GM12872 (cell line): ENCODE measurements around the gene SNORC.

Experiments
- TF ChIP-seq, protein P1 (sequence below): IDR thresholded peaks from 3 replicates; pipeline ENCODE4 v1.5.1; 2011; ENCODE audit warnings: low read depth, mild to moderate bottlenecking, low read length, moderate library complexity; ENCODE audit not compliant: insufficient read depth

Gene SNORC

DNA sequence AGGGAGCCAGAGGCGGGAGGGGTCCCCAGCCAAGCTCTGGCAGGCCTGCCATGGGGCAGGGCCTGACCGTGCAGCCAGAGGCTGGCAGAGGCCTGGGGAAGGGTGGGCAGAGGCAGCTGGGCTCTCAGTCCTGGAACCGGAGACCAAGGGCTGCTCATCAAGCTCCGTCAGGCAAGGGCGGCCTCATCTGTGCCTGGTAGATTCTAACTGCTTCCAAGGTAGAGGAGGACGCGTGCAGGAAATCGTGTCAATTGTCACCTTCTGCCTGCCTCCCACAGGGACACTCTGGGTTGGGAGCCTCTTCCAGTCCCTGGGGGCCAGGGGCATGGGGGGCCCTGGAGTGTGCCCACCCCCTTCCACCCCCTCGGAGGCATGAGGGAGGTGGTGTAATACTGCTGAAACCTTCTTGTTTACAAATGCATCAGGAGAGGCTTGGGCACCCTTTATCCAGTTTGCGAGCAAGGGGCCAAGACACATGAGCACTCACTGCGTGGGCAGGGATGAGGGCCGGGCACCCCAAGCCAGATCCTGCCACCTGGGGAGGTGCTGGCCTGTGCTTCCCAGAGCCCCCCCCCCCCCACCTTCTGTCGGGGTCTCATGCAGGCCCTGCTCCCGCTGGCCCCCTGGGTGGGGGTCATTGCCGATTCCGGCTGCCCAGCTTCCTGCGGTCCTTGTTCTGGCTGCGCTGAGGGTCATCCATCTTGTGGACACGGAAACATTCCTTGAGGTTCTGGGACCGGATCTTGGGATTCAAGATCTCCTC lies 9.0 kb downstream of the SNORC start:
- TF ChIP-seq, protein P1, sequence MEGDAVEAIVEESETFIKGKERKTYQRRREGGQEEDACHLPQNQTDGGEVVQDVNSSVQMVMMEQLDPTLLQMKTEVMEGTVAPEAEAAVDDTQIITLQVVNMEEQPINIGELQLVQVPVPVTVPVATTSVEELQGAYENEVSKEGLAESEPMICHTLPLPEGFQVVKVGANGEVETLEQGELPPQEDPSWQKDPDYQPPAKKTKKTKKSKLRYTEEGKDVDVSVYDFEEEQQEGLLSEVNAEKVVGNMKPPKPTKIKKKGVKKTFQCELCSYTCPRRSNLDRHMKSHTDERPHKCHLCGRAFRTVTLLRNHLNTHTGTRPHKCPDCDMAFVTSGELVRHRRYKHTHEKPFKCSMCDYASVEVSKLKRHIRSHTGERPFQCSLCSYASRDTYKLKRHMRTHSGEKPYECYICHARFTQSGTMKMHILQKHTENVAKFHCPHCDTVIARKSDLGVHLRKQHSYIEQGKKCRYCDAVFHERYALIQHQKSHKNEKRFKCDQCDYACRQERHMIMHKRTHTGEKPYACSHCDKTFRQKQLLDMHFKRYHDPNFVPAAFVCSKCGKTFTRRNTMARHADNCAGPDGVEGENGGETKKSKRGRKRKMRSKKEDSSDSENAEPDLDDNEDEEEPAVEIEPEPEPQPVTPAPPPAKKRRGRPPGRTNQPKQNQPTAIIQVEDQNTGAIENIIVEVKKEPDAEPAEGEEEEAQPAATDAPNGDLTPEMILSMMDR = no peak

DNA sequence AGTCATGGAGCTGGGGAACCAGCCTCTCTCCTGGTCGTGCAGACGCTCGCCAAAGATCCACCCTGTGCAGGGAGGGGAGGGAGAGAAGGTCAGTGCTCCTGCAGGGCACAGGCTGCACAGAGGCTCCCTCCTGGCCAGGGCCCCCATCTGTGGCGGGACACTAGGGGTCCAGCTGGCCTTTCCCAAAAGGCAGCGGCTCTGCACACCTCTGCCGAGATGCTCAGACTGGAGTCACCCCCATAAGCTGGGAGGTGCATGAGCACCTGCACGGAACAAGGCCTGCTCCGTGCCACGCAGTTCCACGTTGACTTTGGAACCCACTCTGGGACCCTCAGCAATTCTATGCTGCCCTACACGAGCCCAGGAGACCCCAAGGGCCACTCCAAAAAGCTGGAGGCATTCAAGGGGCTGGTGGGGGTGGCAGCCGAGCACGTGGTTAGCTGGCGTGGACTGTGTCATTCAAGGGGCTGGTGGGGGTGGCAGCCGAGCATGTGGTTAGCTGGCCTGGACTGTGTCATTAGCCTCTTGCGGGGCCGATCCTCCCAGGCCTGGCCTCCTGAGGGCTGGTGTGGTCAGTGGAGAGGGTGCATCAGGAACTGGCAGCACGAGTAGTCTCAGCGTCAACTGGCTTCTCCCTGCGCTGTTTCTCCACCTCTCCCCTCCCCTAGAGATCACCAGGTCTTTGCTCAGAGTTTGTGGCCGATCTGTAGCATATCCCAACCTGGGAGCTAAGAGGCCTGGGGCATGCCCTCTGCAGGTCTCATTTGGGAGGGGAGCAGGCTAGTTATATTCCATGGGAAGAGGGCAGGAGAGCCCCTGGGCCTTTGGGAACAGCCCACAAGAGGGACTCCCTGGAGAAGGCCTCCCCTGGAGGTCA lies 9.8 kb downstream of the SNORC start:
- TF ChIP-seq, protein P1 = no peak

DNA sequence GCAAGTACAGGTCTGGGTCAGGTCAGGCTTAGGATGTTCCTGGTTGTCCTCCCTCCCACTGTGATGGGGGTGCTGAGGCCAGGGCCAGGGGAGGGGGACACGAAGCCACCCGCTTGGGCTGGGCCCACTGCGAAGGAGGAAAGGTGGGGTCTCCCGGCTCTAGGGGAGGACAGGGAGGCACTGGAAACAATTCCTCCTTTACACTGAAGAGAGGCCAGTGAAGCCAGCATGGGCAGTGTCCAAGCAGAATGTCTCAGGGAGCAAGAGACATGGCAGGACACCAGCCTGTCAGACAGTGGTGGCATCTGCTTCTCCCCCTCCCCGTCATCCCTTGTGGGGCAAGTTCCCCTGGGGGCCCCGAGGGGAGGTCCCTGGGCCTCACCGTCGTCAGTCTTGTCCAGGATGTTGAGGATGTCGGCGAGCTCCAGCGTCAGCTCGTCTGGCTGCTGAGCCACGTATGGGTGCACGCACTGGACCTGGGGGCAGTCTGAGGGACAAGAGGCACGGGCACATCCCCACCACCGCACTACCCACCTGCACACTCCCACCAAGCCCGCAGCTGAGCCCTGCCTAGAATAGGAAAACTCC lies 10.8 kb downstream of the SNORC start:
- TF ChIP-seq, protein P1 = no peak

DNA sequence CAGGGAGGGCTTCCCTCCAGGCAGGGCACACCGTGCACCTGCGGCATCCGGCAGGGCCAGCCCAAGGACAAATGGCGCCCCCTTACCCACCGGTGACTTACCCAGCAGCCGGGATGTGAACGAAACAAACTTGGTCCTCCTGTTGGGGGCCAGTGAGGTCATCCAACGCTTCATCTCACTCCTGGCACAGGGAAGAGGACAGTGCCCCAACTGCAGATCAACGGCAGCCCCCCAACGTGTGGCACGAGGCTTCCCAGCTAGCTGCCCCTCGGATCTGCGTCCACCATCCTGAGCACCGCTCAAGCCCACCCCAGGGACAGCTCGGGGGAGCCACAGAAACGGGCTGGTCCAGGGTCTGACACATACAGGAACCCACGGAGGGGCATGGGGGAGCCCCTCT lies 12.0 kb downstream of the SNORC start:
- TF ChIP-seq, protein P1 = no peak

DNA sequence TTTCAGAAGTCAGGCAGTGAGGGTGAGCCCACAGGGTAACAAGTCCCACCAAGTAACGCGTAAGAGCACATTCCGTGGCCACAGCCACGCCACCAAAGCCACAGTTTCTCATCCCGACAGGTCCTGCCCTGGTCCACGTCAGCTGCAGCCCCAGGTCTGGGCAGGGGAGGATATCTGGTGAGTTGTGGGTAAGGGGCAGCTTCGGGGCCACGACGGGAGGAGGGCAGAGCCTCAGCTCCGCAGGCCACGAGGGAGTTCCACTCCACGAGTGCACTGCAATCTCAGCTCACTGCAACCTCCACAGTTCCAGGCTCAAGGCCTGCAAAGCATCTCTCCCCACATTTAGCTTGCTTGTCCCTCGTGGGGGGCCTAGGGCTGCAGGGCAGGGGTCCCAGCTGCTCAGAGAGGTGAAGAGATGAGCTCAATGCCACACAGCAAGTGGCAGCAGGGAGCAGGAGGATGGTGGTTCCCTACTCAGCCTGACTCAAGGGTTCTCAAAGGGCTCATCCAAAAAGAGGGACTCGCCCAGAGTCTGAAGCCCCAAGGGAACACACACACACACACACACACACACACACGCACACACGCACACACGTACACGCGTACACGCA lies 12.5 kb downstream of the SNORC start:
- TF ChIP-seq, protein P1 = no peak

DNA sequence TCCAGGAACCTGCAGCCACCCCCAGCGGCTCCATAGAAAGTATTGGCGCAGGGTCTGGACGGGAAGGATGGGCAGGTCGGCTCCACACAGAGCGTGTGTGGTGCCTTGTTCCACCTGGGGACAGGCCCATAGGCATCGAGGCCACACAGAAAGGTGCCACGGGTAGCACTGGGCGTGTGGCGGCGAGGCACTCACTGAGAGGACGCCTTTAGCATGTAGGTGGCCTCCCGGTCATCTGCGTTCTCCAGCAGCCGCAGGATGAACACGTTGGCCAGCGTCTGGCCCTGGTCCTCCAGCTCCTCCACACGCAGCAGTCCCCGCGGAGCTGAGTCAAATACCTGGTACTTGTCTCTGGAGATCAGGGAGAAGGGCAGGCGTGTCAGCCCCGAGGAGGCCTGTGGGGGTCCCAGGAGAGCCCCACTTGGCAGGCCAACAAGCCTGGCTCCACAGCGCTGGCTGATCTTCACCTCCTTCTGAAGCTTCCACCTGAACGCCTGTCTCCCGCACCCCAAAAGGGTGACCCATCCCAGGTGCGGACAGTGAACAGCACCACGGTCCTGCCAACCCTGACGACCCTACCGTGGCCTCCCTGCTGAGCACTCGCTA lies 13.2 kb downstream of the SNORC start:
- TF ChIP-seq, protein P1 = no peak

DNA sequence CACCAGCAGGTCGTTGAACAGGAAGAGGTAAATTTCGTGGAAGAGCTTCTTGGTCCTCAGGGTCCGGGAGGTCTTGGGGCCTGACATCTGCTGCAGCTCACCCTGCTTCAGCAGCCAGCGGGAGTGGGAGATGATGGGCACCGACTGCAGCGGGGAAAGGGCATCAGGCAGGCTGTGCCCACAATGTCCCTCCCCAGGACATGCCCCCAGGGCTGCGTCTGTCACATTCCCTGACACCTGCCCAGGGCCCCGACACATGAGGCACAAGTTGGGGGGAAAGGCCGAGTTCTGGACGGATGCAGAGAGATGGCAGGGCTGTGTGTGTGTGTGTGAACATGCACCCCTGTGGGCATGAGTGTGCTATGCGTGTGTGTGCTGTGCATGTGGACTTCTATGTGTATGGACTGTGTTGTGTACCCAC lies 13.9 kb downstream of the SNORC start:
- TF ChIP-seq, protein P1 = no peak
